Measurements from ENCODE around the gene IGFBP6.

IGFBP6 gene

GRCh38 chr12:53097564-53098353 lies at the start of gene IGFBP6:
IGFBP6 (plus strand) TSS chr12:53097667; CDS start chr12:53097718, 51 bp downstream.
- H3K9ac ChIP-seq (ENCODE audit: low read depth, low read length): no peak within 1 kb of the TSS
- peak within 1 kb of the TSS; percentile 82 for H3K4me3 ChIP-seq (ENCODE audit: low read depth, low read length)
- peaks cover 18% of the 10 kb centered on the region for H3K4me1 ChIP-seq (ENCODE audit: control insufficient read depth, insufficient read depth, low read length)
- H3K9me3 ChIP-seq (ENCODE audit: control insufficient read depth, insufficient read depth, low read length): no peaks in the 10 kb centered on the region
- no peaks in the 10 kb centered on the region for H3K36me3 ChIP-seq (ENCODE audit: control insufficient read depth, insufficient read depth, low read length)
- H3K27me3 ChIP-seq (ENCODE audit: control insufficient read depth, insufficient read depth, low read length): peaks cover 40% of the 10 kb centered on the region

GRCh38 chr12:53048033-53048779 lies 49.3 kb upstream of the IGFBP6 start:
- Histone ChIP-seq H3K9ac (ENCODE audit: low read depth, low read length) (no peak overlapping the region), H3K4me3 (ENCODE audit: low read depth, low read length) (peak overlapping the region; percentile 49), H3K4me1 (ENCODE audit: control insufficient read depth, insufficient read depth, low read length) (peaks cover 46% of the 10 kb centered on the region)

GRCh38 chr12:53048780-53049401 lies 48.6 kb upstream of the IGFBP6 start:
- Histone ChIP-seq H3K4me3 (ENCODE audit: low read depth, low read length) (peak overlapping the region; percentile 49), H3K27me3 (ENCODE audit: control insufficient read depth, insufficient read depth, low read length) (peaks cover 18% of the 10 kb centered on the region), H3K9me3 (ENCODE audit: control insufficient read depth, insufficient read depth, low read length) (no peaks in the 10 kb centered on the region), H3K4me1 (ENCODE audit: control insufficient read depth, insufficient read depth, low read length) (peaks cover 45% of the 10 kb centered on the region), H3K36me3 (ENCODE audit: control insufficient read depth, insufficient read depth, low read length) (peaks cover 4% of the 10 kb centered on the region), H3K9ac (ENCODE audit: low read depth, low read length) (no peak overlapping the region)

More at GRCh38 chr12:53048033-53048779, 49.3 kb upstream of the IGFBP6 start:
- Histone ChIP-seq H3K27me3 (ENCODE audit: control insufficient read depth, insufficient read depth, low read length) (peaks cover 18% of the 10 kb centered on the region), H3K9me3 (ENCODE audit: control insufficient read depth, insufficient read depth, low read length) (no peaks in the 10 kb centered on the region), H3K36me3 (ENCODE audit: control insufficient read depth, insufficient read depth, low read length) (peaks cover 4% of the 10 kb centered on the region)

DNA sequence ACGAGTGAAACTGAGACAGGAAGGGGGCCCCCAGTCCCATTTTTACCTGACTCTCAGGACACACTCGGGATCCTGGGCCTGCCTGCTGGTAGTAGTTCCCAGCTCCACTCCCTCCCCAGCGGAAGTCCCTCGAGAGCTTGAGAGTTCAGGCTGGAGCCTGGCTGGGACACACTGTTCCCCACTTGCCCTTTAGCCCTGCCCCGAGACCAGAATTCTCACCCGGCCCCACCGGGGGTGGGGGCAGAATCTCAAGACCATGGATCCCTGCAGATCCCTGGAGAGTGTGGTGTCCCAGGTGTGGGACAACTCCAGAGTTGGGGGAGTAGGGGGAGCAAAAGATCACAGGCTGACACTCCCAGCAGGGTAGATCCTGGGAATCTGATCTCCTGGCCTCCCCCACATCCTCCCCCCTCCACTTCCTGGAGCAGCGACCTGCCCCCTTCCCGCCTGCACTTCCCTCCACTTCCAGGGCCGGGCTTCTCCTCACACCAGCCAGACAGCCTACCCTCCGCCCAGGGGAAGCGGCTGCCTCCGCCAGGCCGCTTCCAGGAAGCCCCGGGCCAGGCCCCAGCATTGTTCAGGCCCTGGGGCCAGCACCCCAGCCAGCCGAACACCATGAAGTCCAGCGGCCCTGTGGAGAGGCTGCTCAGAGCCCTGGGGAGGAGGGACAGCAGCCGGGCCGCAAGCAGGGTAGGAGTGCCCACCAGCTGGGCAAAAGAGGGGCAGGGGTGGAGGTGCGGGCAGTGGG lies 47.7 kb upstream of the IGFBP6 start, which contains the start of gene TNS2:
Gene TNS2, plus strand, starts transcription at position 495 of the 748 bp plus-strand sequence. Its CDS starts 121 bp downstream, at position 616.
- peaks cover 38% of the 10 kb centered on the region for H3K4me1 ChIP-seq (ENCODE audit: control insufficient read depth, insufficient read depth, low read length)

GRCh38 chr12:53050426-53051057 lies 46.9 kb upstream of the IGFBP6 start:
- Histone ChIP-seq H3K27me3 (ENCODE audit: control insufficient read depth, insufficient read depth, low read length) (peaks cover 8% of the 10 kb centered on the region), H3K9me3 (ENCODE audit: control insufficient read depth, insufficient read depth, low read length) (no peaks in the 10 kb centered on the region), H3K9ac (ENCODE audit: low read depth, low read length) (no peak overlapping the region), H3K4me3 (ENCODE audit: low read depth, low read length) (peak overlapping the region; percentile 49), H3K4me1 (ENCODE audit: control insufficient read depth, insufficient read depth, low read length) (peaks cover 36% of the 10 kb centered on the region), H3K36me3 (ENCODE audit: control insufficient read depth, insufficient read depth, low read length) (peaks cover 4% of the 10 kb centered on the region)

More for the DNA sequence above, 47.7 kb upstream of the IGFBP6 start, which contains the start of gene TNS2:
- Histone ChIP-seq H3K9ac (ENCODE audit: low read depth, low read length) (no peak within 1 kb of the TSS), H3K9me3 (ENCODE audit: control insufficient read depth, insufficient read depth, low read length) (no peaks in the 10 kb centered on the region), H3K36me3 (ENCODE audit: control insufficient read depth, insufficient read depth, low read length) (peaks cover 4% of the 10 kb centered on the region), H3K27me3 (ENCODE audit: control insufficient read depth, insufficient read depth, low read length) (peaks cover 14% of the 10 kb centered on the region), H3K4me3 (ENCODE audit: low read depth, low read length) (peak within 1 kb of the TSS; percentile 49)

- Histone ChIP-seq H3K9ac (ENCODE audit: low read depth, low read length) (no peak overlapping the region), H3K4me3 (ENCODE audit: low read depth, low read length) (no peak overlapping the region), H3K4me1 (ENCODE audit: control insufficient read depth, insufficient read depth, low read length) (peaks cover 30% of the 10 kb centered on the region), H3K36me3 (ENCODE audit: control insufficient read depth, insufficient read depth, low read length) (peaks cover 4% of the 10 kb centered on the region), H3K27me3 (ENCODE audit: control insufficient read depth, insufficient read depth, low read length) (peaks cover 2% of the 10 kb centered on the region), H3K9me3 (ENCODE audit: control insufficient read depth, insufficient read depth, low read length) (no peaks in the 10 kb centered on the region)
These were observed 46.2 kb upstream of the IGFBP6 start for GRCh38 chr12:53051058-53051880.

DNA sequence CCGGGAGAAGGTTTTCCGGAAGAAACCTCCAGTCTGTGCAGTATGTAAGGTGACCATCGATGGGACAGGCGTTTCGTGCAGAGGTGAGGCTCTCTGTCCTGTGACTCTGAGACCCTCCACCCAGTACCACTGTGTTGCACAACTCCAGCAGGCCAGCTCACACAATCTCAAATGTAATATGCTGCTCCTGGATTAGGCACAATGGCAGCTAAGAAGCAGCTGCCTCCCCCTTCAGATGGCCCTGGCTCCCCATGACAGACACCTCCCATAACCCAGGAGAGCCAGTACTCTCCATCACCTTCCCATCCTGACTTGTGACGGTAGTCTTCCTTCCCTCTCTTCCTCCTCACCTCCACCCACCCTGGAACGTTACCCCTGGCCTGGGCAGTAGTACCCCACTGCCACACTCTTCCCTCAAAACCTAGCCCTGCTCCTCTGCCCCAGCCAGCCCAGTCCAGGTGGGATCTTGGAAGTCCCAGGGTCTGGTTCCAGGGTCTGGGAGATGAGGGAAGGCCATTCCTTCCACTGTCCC lies 45.5 kb upstream of the IGFBP6 start:
- Histone ChIP-seq H3K4me1 (ENCODE audit: control insufficient read depth, insufficient read depth, low read length) (peaks cover 27% of the 10 kb centered on the region), H3K36me3 (ENCODE audit: control insufficient read depth, insufficient read depth, low read length) (peaks cover 4% of the 10 kb centered on the region), H3K9ac (ENCODE audit: low read depth, low read length) (no peak overlapping the region), H3K27me3 (ENCODE audit: control insufficient read depth, insufficient read depth, low read length) (peaks cover 2% of the 10 kb centered on the region), H3K4me3 (ENCODE audit: low read depth, low read length) (no peak overlapping the region), H3K9me3 (ENCODE audit: control insufficient read depth, insufficient read depth, low read length) (no peaks in the 10 kb centered on the region)

GRCh38 chr12:53052419-53053217 lies 44.8 kb upstream of the IGFBP6 start:
- peaks cover 4% of the 10 kb centered on the region for H3K27me3 ChIP-seq (ENCODE audit: control insufficient read depth, insufficient read depth, low read length)
- H3K4me3 ChIP-seq (ENCODE audit: low read depth, low read length): no peak overlapping the region
- H3K9ac ChIP-seq (ENCODE audit: low read depth, low read length): no peak overlapping the region
- peaks cover 4% of the 10 kb centered on the region for H3K36me3 ChIP-seq (ENCODE audit: control insufficient read depth, insufficient read depth, low read length)
- no peaks in the 10 kb centered on the region for H3K9me3 ChIP-seq (ENCODE audit: control insufficient read depth, insufficient read depth, low read length)
- peaks cover 27% of the 10 kb centered on the region for H3K4me1 ChIP-seq (ENCODE audit: control insufficient read depth, insufficient read depth, low read length)

GRCh38 chr12:53053218-53054111 lies 44.0 kb upstream of the IGFBP6 start:
- peaks cover 5% of the 10 kb centered on the region for H3K27me3 ChIP-seq (ENCODE audit: control insufficient read depth, insufficient read depth, low read length)
- peaks cover 23% of the 10 kb centered on the region for H3K4me1 ChIP-seq (ENCODE audit: control insufficient read depth, insufficient read depth, low read length)
- H3K9me3 ChIP-seq (ENCODE audit: control insufficient read depth, insufficient read depth, low read length): no peaks in the 10 kb centered on the region
- no peak overlapping the region for H3K9ac ChIP-seq (ENCODE audit: low read depth, low read length)
- H3K36me3 ChIP-seq (ENCODE audit: control insufficient read depth, insufficient read depth, low read length): peaks cover 4% of the 10 kb centered on the region
- H3K4me3 ChIP-seq (ENCODE audit: low read depth, low read length): peak overlapping the region; percentile 86

All from iPS-15b (cell line).